Keratinocyte (primary cell): ENCODE measurements around the gene MYO1H.

Experiments used
- CTCF ChIP-seq, 3 experiments: IDR thresholded peaks in 1 of 3; conservative IDR thresholded peaks in 1 of 3; optimal IDR thresholded peaks in 1 of 3; 2 replicates in 2 of 3; 3 replicates in 1 of 3; pipeline versions ENCODE3 to v1.5.1; 2011; ENCODE audit warnings: low read length in 3 of 3, mild to moderate bottlenecking in 3 of 3, moderate library complexity in 2 of 3, control low read depth in 1 of 3, inconsistent platforms in 1 of 3; ENCODE audit not compliant: insufficient read depth in 2 of 3; ENCODE audit errors: extremely low read depth in 1 of 3
- EZH2 ChIP-seq: IDR thresholded peaks from one replicate; pipeline ENCODE4 v1.6.1; 2012; ENCODE audit warnings: inconsistent platforms, mild to moderate bottlenecking, low read length, moderate library complexity

- TF ChIP-seq EZH2 = no peak
- peak; percentile 91 to 94 (median 91) for TF ChIP-seq CTCF (optimal IDR thresholded peaks at IDR 0.05 in 1 of 3, IDR thresholded peaks at IDR 0.05 in 1 of 3, conservative IDR thresholded peaks at IDR 0.05 in 1 of 3; ENCODE audit: extremely low read depth in 1 of 3, insufficient read depth in 2 of 3, low read length in 3 of 3)
Measured at GRCh38 chr12:109432842-109433304, 85.2 kb downstream of the MYO1H start.
